ENCODE results near the gene DNAJC21. TPM values are rescaled to one million over a fixed set of nuclear protein-coding genes. Genes with fewer than 3 reads are reported as not detected.
"Not testable (repeated sequence)": the region's sequence is repeated elsewhere in the genome, so short reads cannot be mapped to it uniquely, and the experiment has no call there.

The DNAJC21 gene
- total RNA-seq, 3 donors from 2014 or later (not counting 1 experiment from before 2014, with no cell fraction given): 46.8 to 57.9 (median 56.1) TPM

GRCh38 chr5:34968258-34968657 lies 38.9 kb downstream of the DNAJC21 start:
- H3K9me3 Mint-ChIP-seq: peaks cover 0 to 13% of the 10 kb centered on the region in 2 donors
- H3K4me3 Mint-ChIP-seq: no peak overlapping the region
- no peak for TF ChIP-seq CTCF (IDR thresholded peaks at IDR 0.05)
- no peak for ATAC-seq
- WGBS (ENCODE audit: insufficient coverage): 100% methylated on average over 2 of the region's 2 CpGs
- Histone ChIP-seq H3K36me3 (ENCODE audit: control insufficient read depth, insufficient read depth, low read length) (no peaks in the 10 kb centered on the region), H3K4me3 (ENCODE audit: low read length) (no peak overlapping the region), H3K27me3 (ENCODE audit: control insufficient read depth, insufficient read depth, low read length) (no peaks in the 10 kb centered on the region), H3K27ac (ENCODE audit: low read length) (no peak overlapping the region), H3K9me3 (ENCODE audit: control insufficient read depth, insufficient read depth, low read length) (no peaks in the 10 kb centered on the region), H3K4me1 (ENCODE audit: control insufficient read depth, insufficient read depth, low read length) (no peaks in the 10 kb centered on the region)
- peaks cover 13% of the 10 kb centered on the region for H3K36me3 Mint-ChIP-seq
- H3K27ac Mint-ChIP-seq: no peak overlapping the region
- no peaks in the 10 kb centered on the region for H3K4me1 Mint-ChIP-seq
- intact Hi-C loops (cut with micrococcal nuclease): no loop called here
- no peaks in the 10 kb centered on the region for H3K27me3 Mint-ChIP-seq (ENCODE audit: low read depth in 2 of 2)
- no peak for DNase-seq

GRCh38 chr5:34970552-34970951 lies 41.2 kb downstream of the DNAJC21 start:
- no peak for TF ChIP-seq CTCF (IDR thresholded peaks at IDR 0.05)
- Histone ChIP-seq H3K27me3 (ENCODE audit: control insufficient read depth, insufficient read depth, low read length) (no peaks in the 10 kb centered on the region), H3K36me3 (ENCODE audit: control insufficient read depth, insufficient read depth, low read length) (no peaks in the 10 kb centered on the region), H3K4me3 (ENCODE audit: low read length) (no peak overlapping the region), H3K27ac (ENCODE audit: low read length) (no peak overlapping the region), H3K4me1 (ENCODE audit: control insufficient read depth, insufficient read depth, low read length) (no peaks in the 10 kb centered on the region), H3K9me3 (ENCODE audit: control insufficient read depth, insufficient read depth, low read length) (no peaks in the 10 kb centered on the region)
- Mint-ChIP-seq H3K27me3 (ENCODE audit: low read depth in 2 of 2) (peaks cover 0 to 3% of the 10 kb centered on the region in 2 donors), H3K4me3 (no peak overlapping the region), H3K27ac (no peak overlapping the region), H3K36me3 (peaks cover 13% of the 10 kb centered on the region), H3K9me3 (peaks cover 0 to 13% of the 10 kb centered on the region in 2 donors), H3K4me1 (no peaks in the 10 kb centered on the region)
- ATAC-seq (no peak), DNase-seq (no peak)
- intact Hi-C loops (cut with micrococcal nuclease): no loop called here
- WGBS (ENCODE audit: insufficient coverage): 100% methylated on average over 1 of the region's 1 CpG

GRCh38 chr5:34971655-34972054 lies 42.3 kb downstream of the DNAJC21 start:
- H3K4me1 ChIP-seq (ENCODE audit: control insufficient read depth, insufficient read depth, low read length); ATAC-seq; H3K9me3 Mint-ChIP-seq; H3K36me3 Mint-ChIP-seq; H3K9me3 ChIP-seq (ENCODE audit: control insufficient read depth, insufficient read depth, low read length); H3K27ac Mint-ChIP-seq; H3K27ac ChIP-seq (ENCODE audit: low read length); DNase-seq; H3K36me3 ChIP-seq (ENCODE audit: control insufficient read depth, insufficient read depth, low read length); H3K27me3 Mint-ChIP-seq (ENCODE audit: low read depth in 2 of 2); H3K4me3 Mint-ChIP-seq; H3K27me3 ChIP-seq (ENCODE audit: control insufficient read depth, insufficient read depth, low read length); H3K4me1 Mint-ChIP-seq; H3K4me3 ChIP-seq (ENCODE audit: low read length); intact Hi-C loops (cut with micrococcal nuclease): not testable (repeated sequence)
- WGBS (ENCODE audit: insufficient coverage): no CpG with 5 or more reads among the region's 4 CpGs

GRCh38 chr5:34976347-34976746 lies 47.0 kb downstream of the DNAJC21 start:
- Mint-ChIP-seq H3K36me3 (no peaks in the 10 kb centered on the region), H3K4me3 (no peak overlapping the region), H3K27ac (no peak overlapping the region), H3K4me1 (no peaks in the 10 kb centered on the region), H3K27me3 (ENCODE audit: low read depth in 2 of 2) (peaks cover 0 to 13% of the 10 kb centered on the region in 2 donors), H3K9me3 (no peaks in the 10 kb centered on the region)
- no peaks in the 10 kb centered on the region for H3K9me3 ChIP-seq (ENCODE audit: control insufficient read depth, insufficient read depth, low read length)
- ATAC-seq: no peak
- no peaks in the 10 kb centered on the region for H3K36me3 ChIP-seq (ENCODE audit: control insufficient read depth, insufficient read depth, low read length)
- DNase-seq: no peak
- intact Hi-C loops (cut with micrococcal nuclease): no loop called here
- WGBS (ENCODE audit: insufficient coverage): 96% methylated on average over 5 of the region's 5 CpGs
- no peak overlapping the region for H3K27ac ChIP-seq (ENCODE audit: low read length)
- no peaks in the 10 kb centered on the region for H3K27me3 ChIP-seq (ENCODE audit: control insufficient read depth, insufficient read depth, low read length)
- H3K4me3 ChIP-seq (ENCODE audit: low read length): no peak overlapping the region
- no peak for TF ChIP-seq CTCF (IDR thresholded peaks at IDR 0.05)
- H3K4me1 ChIP-seq (ENCODE audit: control insufficient read depth, insufficient read depth, low read length): no peaks in the 10 kb centered on the region
